ENCODE results near the gene CSPG4.

CSPG4 gene

DNA sequence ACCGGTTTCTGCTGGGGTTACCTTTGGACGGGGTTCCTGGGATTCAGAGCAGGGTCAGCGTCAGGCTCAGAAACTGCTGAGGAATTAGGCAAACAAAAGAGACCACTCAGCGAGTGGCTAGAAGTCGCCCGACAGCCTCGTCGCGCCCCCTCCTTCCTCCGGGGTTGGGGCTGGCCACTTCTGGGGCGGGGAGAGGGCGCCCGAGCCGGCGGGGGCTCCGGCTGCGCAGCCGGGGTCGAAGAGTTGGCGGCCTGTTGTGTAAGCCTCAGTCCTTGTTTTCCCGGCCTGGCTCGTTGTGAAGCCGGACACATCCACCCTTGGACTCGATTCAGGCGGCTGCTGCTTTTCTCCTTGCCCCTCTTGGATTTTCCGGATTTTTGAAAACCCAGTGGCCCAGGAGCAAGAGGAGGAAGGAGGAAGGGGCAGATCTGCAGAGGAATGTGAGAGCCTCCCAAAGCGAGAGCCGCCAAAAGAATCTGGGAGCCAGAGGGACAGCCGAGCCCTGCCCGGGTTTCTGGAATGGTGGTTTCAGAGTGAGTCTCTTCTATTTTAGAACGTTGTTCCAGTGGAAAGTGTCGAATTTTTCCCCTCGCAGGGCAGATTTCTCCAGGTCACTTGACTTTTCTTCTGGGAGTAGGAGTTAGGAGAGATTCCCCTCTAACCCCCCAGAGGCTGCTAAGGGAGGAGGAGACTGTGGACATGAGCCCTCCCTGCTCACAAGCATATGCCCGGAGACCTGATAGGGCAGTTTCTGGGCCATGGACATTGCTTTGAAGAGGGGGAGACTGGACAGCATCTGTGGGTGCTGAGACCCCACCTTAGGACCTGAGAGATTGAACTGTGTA is 64.3 kb downstream of the CSPG4 start:
- TF ChIP-seq CTCF (IDR thresholded peaks at IDR 0.05; ENCODE audit: low read depth, low read length, missing control alignments) = no peak
- DNase-seq (ENCODE audit: extremely low read depth, low read depth) = no peak
- H3K4me3 ChIP-seq (replicated peaks; ENCODE audit: low read depth, low read length) = peak overlapping the region; percentile 61

DNA sequence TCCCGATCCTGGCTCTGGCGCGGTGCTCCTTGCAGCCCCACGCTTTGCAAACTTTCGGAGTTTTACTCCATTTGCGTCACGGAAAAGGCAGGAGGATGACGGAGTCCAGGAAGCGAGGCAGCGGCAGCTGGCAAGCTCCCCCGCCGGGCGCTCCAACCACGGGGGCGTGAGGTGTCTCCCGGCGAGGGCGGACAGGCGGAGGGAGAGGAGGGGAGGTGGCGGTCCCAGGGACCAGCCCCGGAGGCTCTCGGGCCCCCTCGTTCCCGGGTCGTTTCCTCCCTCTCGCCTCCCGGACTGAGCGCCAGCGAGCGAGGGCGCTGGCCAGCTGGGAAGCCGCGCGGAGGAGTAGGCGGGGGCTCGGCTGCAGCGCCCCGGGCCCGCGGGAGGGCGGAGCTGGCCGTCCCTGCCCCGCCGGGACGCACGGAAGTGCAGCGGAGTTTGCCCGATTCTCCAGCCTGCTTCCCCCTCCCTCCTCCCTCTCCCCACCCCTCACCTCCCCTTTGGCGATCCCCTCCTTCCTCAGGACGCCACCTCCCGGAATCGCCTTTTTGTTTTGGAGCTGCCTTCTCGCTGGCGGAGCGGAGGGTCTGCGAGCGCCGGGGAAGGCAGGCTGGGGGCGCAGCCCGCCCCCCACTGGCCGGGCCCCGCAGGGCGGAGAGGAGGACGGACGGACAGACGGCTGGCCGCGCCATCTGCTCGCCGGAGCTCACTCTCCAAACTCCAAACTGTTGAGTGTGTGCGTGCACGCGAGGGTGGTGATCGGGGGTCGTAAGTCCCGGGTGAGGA is 65.1 kb downstream of the CSPG4 start, which contains the start of gene SNX33:
TSS of gene SNX33 (plus strand) at position 543 of the 786 bp plus-strand sequence. CDS start 1,191 bp downstream, outside the sequence.
- no peak for DNase-seq (ENCODE audit: extremely low read depth, low read depth)
- peak; percentile 64 for TF ChIP-seq CTCF (IDR thresholded peaks at IDR 0.05; ENCODE audit: low read depth, low read length, missing control alignments)
- H3K4me3 ChIP-seq (replicated peaks; ENCODE audit: low read depth, low read length) = peak within 1 kb of the TSS; percentile 61

GRCh38 chr15:75646944-75647364 is 65.7 kb downstream of the CSPG4 start:
- no peak for TF ChIP-seq CTCF (IDR thresholded peaks at IDR 0.05; ENCODE audit: low read depth, low read length, missing control alignments)
- no peak for DNase-seq (ENCODE audit: extremely low read depth, low read depth)
- H3K4me3 ChIP-seq (replicated peaks; ENCODE audit: low read depth, low read length) = peak overlapping the region; percentile 61

- no peak for TF ChIP-seq CTCF (IDR thresholded peaks at IDR 0.05; ENCODE audit: low read depth, low read length, missing control alignments)
- peak overlapping the region; percentile 61 for H3K4me3 ChIP-seq (replicated peaks; ENCODE audit: low read depth, low read length)
- DNase-seq (ENCODE audit: extremely low read depth, low read depth) = no peak
Measured at GRCh38 chr15:75646112-75646943, 66.3 kb downstream of the CSPG4 start.

DNA sequence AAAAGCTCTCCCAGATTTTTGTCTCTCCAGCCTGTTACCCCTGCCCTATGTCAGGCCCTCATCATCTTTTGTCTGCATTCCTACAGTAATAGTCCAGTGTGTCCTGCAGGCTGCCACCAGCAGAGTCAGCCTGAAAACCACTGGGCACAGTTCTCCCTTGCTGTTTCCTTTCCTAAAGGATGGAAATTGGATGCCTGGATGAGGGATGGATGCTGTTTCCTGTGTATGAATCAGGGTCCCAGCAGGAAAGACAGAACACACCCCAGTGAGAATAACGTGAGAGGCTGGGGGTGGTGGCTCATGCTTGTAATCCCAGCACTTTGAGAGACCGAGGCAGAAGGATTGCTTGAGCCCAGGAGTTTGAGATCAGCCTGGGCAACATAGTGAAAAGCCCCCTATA is 68.3 kb downstream of the CSPG4 start:
- TF ChIP-seq CTCF (IDR thresholded peaks at IDR 0.05; ENCODE audit: low read depth, low read length, missing control alignments) = no peak
- DNase-seq (ENCODE audit: extremely low read depth, low read depth) = no peak
- H3K4me3 ChIP-seq (replicated peaks; ENCODE audit: low read depth, low read length) = no peak overlapping the region

- no peak for DNase-seq (ENCODE audit: extremely low read depth, low read depth)
- no peak overlapping the region for H3K4me3 ChIP-seq (replicated peaks; ENCODE audit: low read depth, low read length)
- no peak for TF ChIP-seq CTCF (IDR thresholded peaks at IDR 0.05; ENCODE audit: low read depth, low read length, missing control alignments)
Measured at GRCh38 chr15:75641603-75642002, 71.0 kb downstream of the CSPG4 start.
